ENCODE measurements around the gene TTC34.

The TTC34 gene

DNA sequence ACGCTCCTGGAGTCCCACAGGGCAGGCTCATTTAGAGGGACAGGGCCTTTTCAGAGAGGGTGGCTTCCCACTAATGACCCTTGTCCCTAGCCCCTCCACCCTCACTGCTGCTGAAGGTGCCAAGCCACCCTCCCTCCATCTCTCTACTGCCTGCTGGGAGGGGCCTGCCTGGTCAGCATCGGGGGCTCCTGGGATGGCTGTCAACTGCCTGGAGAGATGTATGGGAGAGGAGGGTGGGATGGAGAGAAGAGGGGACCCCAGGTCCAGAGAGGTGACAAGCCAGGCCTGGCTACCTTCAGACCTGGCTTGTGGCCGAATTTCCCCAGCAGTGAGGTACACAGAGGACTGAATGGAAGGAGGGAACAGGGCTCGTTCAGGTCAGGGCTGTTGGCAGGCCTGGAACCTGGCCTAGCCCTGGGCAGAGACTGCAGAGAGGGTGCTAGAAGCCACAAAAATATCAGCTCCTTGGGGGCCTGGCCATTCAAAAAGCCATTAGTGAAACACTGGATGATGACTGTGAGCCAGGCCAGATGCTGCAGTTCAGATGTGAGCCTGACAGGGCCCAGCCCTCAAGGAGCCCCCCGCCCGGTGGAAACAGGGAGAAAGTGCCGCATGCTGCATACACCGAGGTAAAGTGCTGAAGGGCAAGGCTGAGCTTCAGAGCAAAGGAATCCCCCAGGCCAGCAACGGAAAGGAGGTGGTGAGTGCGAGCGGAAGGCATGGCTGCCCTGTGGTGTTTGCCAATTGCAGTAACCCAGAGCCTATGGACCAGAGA lies 188.7 kb downstream of the TTC34 start:
- DNase-seq, result no peak
- TF ChIP-seq GATA1 (IDR thresholded peaks at IDR 0.05; ENCODE audit: low read depth, low read length), result no peak
- no peak for TF ChIP-seq POLR2A (IDR thresholded peaks at IDR 0.05; ENCODE audit: low read length)

DNA sequence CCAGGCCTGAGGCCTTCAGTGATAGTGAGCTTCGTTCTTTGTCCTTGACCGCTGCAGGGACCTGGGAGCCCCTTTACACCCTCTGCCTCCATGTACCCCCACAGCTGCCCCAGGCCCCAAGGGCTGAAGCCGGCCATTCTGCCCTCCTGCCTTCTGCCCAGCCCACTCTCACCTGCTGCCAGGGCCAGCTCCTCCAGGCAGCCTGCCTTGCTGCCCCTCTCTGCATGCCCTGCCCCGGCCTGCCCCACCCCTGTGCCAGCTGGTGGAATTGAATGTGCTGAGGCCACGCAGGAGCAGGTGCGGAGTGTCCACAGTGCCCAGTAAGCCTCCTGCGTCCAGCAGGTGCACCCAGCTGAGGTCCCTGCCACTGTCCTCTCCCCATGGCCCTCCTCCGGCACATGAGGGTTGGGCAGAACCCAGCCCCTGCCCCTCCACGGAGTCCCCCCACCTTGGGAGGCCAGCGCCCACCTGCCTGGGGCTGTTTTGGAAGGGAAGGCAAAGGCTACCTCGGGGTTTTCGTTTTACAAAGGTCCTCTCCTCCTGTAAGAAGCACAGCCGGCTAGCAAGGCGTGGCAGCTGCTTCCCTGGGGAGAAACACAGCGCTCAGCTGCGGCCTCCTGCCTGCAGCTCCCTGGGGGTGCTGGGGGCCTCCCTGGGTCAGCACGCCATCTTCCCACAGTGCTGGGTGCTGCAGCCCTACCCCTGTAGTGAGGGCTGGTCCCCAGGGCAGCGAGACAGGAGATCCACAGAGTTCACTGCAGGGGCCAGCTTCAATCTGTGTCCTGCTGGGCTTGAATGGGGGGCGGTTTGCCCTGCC lies 189.7 kb downstream of the TTC34 start:
- TF ChIP-seq POLR2A (IDR thresholded peaks at IDR 0.05; ENCODE audit: low read length) (no peak), GATA1 (IDR thresholded peaks at IDR 0.05; ENCODE audit: low read depth, low read length) (no peak)
- no peak for DNase-seq

- no peak for TF ChIP-seq POLR2A (IDR thresholded peaks at IDR 0.05; ENCODE audit: low read length)
- TF ChIP-seq GATA1 (IDR thresholded peaks at IDR 0.05; ENCODE audit: low read depth, low read length), result no peak
- DNase-seq, result peak; percentile 21 to 48
These were observed 190.4 kb downstream of the TTC34 start for GRCh38 chr1:2611031-2611501.

DNA sequence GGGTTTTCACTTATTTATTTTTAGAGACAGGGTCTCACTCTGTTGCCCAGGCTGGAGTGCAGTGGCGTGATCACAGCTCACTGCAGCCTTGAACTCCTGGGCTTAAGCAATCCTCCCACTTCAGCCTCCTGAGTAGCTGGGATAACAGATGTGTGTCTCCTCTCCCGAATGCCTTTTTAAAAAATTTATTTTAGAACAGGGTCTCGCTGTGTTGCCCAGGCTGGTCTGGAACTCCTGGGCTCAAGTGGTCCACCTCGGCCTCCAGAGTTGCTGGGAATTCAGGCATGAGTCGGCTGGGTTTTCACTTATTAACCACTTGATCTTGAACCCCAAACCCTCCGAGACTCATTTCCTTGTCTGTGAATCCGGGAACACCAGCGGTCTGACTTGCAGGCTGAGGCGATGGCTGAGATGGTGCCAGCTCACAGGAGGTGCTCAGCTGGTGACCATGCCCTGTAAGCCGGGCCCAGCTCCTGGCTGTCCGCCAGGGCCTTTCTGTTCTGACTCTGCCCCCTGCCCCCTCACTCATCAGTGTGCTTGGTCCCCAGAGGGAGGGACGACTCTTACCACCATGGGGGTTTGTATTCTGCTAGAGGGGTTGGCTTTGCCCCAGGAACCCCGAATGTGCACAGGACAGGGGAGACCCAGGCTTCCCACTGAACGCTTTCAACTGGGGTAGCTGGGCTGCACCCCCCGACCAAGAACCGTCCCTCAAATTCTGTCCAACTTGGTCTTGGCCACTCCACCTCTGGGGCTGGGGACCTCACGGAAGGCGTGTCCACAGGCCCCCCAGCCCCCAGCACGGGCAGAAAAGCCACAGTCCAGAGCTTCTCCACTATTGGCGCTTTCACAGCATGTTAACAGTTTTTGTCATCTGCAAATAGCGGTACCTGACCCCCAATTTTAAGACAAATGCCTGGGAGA lies 191.2 kb downstream of the TTC34 start:
- no peak for TF ChIP-seq GATA1 (IDR thresholded peaks at IDR 0.05; ENCODE audit: low read depth, low read length)
- TF ChIP-seq POLR2A (IDR thresholded peaks at IDR 0.05; ENCODE audit: low read length), result no peak
- no peak for DNase-seq

DNA sequence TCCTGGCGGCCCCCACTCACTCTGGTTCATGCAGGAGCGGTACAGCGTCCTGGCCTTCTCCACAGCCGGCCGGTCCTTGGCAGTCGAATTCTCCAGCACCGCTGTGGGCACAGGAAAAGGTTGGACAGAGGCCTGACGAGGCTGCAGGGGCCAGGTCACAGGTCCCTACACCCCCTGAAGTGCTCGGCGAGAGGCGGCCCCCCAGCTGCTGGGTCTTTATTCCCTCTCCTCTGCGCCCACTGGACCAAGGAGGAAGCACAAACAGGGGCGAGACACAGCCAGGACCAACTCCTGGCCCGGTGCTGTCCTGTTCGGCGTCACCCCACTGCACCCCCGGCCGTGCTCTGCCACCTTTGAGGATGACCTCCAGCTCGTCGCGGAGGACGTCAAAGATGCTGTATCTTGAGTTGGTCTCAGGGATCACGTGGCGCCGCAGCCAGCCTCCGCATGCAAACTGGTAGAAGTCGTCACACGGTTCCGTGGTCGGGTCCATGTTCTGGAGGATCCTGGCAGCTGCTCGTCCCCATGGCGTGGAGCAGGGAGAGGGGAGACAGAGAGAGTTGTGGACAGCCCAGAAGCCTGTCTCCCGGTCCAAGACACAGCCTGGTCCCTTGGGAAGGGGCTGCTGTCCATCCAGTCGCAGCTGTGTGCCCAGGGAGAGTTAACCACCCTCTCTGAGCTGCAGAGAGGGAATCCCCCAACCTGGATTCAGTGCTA lies 192.0 kb downstream of the TTC34 start:
- no peak for DNase-seq

DNA sequence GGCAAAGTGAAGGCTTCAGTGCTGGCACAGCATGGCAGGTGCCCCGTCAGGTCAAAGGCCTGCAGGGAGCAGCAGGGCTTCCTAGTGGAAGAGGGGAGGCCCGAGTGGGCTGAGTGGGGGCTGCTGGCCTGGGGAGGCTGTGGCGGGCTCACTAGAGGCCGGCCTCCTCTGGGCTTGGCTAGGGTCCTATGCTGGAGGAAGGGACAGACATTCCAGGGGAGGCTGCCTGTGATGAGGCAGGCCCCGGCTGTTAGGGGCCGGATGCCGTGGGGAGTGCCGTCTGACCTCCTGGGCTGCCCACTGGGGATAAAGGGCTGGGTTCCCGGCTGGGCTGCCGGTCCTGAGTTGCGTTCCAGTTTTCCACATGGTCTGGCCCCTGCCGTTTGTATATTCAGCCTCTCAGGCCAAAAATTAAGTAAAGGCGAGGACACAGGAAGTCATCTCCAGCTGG lies 193.8 kb downstream of the TTC34 start:
- TF ChIP-seq POLR2A (IDR thresholded peaks at IDR 0.05; ENCODE audit: low read length), result no peak
- TF ChIP-seq GATA1 (IDR thresholded peaks at IDR 0.05; ENCODE audit: low read depth, low read length), result no peak
- DNase-seq, result no peak

More for the DNA sequence above, 192.0 kb downstream of the TTC34 start:
- TF ChIP-seq POLR2A (IDR thresholded peaks at IDR 0.05; ENCODE audit: low read length) (no peak), GATA1 (IDR thresholded peaks at IDR 0.05; ENCODE audit: low read depth, low read length) (no peak)

DNA sequence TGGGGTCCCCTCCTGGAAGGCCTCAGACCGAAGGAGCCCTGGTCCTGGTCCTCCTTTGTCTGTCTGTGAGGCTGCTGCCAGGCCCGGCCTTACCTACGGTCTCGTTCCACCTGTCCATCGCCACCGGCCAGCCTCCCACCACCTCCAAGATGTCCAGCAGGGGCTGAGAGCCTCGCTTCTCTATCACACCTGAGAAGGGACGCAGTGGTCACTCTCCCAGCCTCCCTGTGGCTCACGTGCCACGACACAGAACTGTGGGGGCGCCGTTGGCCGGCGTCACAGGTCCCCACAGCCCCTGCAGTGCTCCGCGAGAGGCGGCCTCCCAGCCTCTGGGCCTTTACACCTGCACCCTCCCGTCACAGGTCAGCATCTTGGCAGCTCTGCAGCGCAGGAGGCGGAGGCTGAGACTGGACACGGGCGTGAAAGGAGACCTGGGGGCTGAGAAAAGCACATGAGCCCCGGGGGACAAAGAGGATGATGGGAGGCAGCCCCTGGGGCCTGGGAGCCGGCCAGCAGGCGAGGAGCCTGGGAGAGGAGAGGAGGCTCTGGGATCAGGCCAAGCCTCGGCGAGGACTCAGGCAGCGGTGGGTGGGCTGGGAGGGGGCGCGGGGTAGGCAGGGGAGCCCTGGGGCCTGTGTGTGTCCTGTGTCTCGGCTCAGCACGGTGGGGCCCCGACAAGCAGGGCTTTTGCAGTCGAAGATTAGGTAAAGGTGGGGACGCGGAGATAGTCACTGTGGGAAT lies 194.4 kb downstream of the TTC34 start:
- no peak for DNase-seq
- no peak for TF ChIP-seq GATA1 (IDR thresholded peaks at IDR 0.05; ENCODE audit: low read depth, low read length)
- no peak for TF ChIP-seq POLR2A (IDR thresholded peaks at IDR 0.05; ENCODE audit: low read length)

GRCh38 chr1:2606396-2606880 lies 195.1 kb downstream of the TTC34 start:
- TF ChIP-seq POLR2A (IDR thresholded peaks at IDR 0.05; ENCODE audit: low read length) (no peak), GATA1 (IDR thresholded peaks at IDR 0.05; ENCODE audit: low read depth, low read length) (no peak)
- DNase-seq, result no peak

GRCh38 chr1:2605509-2606395 lies 195.7 kb downstream of the TTC34 start:
- TF ChIP-seq GATA1 (IDR thresholded peaks at IDR 0.05; ENCODE audit: low read depth, low read length), result no peak
- no peak for TF ChIP-seq POLR2A (IDR thresholded peaks at IDR 0.05; ENCODE audit: low read length)
- no peak for DNase-seq

GRCh38 chr1:2604844-2605508 lies 196.5 kb downstream of the TTC34 start:
- TF ChIP-seq GATA1 (IDR thresholded peaks at IDR 0.05; ENCODE audit: low read depth, low read length), result no peak
- no peak for TF ChIP-seq POLR2A (IDR thresholded peaks at IDR 0.05; ENCODE audit: low read length)
- DNase-seq, result no peak
